ENCODE results near the gene KRT2. TPM values are rescaled to one million over a fixed set of nuclear protein-coding genes. Genes with fewer than 3 reads are reported as not detected.

KRT2 gene
- total RNA-seq, 3 donors from 2014 or later, result 0.12 TPM; not detected in 2

DNA sequence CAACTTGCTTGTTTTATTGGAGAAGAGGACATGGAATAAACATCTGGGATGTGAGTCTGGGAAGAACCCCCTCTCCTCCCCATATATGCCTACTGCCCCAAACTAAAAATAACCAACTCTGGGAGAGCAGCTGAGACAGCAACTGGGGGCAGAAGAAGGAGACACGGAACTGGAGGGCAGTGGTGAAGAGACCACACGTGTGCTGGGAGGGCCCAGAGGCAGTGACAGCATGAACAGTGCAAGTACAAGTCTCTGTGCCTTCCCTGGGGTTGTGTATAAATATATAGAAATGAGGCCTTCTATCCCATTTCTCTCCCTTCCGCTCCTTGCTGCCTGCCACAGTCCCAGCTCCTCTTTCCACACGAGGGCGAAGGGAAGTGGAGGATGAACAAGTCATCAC is 29.7 kb downstream of the KRT2 start:
- TF ChIP-seq, protein P1, sequence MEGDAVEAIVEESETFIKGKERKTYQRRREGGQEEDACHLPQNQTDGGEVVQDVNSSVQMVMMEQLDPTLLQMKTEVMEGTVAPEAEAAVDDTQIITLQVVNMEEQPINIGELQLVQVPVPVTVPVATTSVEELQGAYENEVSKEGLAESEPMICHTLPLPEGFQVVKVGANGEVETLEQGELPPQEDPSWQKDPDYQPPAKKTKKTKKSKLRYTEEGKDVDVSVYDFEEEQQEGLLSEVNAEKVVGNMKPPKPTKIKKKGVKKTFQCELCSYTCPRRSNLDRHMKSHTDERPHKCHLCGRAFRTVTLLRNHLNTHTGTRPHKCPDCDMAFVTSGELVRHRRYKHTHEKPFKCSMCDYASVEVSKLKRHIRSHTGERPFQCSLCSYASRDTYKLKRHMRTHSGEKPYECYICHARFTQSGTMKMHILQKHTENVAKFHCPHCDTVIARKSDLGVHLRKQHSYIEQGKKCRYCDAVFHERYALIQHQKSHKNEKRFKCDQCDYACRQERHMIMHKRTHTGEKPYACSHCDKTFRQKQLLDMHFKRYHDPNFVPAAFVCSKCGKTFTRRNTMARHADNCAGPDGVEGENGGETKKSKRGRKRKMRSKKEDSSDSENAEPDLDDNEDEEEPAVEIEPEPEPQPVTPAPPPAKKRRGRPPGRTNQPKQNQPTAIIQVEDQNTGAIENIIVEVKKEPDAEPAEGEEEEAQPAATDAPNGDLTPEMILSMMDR (IDR thresholded peaks at IDR 0.05), result no peak
- Histone ChIP-seq H3K36me3 (ENCODE audit: low read depth) (no peaks in the 10 kb centered on the region), H3K9me3 (no peaks in the 10 kb centered on the region), H3K4me3 (no peak overlapping the region), H3K4me1 (ENCODE audit: low read depth) (no peaks in the 10 kb centered on the region)
- DNase-seq, result no peak
- no peak for ATAC-seq
- intact Hi-C loops (cut with DNase I, micrococcal nuclease), result no loop called here

DNA sequence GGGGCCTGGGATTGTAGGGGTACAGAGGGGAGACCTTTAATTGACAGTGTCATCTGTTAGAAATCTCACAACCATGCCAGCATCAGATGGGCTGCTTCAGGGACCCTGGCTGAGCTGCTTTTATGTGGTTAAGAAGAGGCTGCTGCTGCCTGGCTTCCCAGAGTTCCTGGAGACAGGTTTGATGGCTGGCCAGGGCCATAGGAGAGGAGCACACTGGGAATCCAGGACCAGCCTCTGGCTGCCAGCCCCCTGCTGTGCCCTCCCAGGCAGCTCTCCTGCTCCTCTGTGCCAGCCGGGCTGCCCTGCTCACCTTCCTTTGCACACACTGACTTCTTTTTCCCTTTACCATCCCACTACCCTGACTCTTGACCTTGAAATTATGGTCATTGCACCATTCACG is 33.1 kb downstream of the KRT2 start:
- TF ChIP-seq, protein P1 (IDR thresholded peaks at IDR 0.05), result no peak
- no peaks in the 10 kb centered on the region for H3K4me1 ChIP-seq (ENCODE audit: low read depth)
- H3K4me3 ChIP-seq, result no peak overlapping the region
- no peak for DNase-seq
- intact Hi-C loops (cut with DNase I, micrococcal nuclease), result no loop called here
- ATAC-seq, result no peak
- no peaks in the 10 kb centered on the region for H3K9me3 ChIP-seq
- H3K36me3 ChIP-seq (ENCODE audit: low read depth), result no peaks in the 10 kb centered on the region

DNA sequence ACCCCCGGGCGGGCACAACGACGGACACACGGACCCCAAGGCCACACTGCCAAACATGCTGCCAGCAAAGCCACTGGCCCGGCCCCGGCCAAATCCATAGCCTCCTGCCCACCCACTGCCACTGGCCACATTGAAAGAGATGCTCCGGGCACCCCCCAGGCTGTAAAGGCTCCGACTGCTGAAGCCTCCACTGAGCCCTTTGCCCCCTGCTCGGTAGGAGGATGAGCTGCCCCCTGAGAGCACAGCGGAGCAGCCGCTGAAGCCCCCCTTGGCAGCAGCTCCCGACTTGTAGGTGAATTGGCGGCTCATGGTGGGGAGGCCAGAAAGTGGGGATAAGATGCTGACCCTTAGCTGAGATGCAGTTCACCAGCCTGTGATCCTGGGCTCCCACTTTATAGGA is 33.8 kb downstream of the KRT2 start, which contains the start of gene KRT73:
Gene KRT73, minus strand, starts transcription at position 344 of the 400 bp plus-strand sequence. Its CDS starts 35 bp downstream, at position 309.
- TF ChIP-seq, protein P1 (IDR thresholded peaks at IDR 0.05), result no peak
- no peak within 1 kb of the TSS for H3K4me3 ChIP-seq
- no peaks in the 10 kb centered on the region for H3K9me3 ChIP-seq
- intact Hi-C loops (cut with DNase I, micrococcal nuclease), result no loop called here
- H3K36me3 ChIP-seq (ENCODE audit: low read depth), result no peaks in the 10 kb centered on the region
- DNase-seq (no peak), ATAC-seq (no peak)
- H3K4me1 ChIP-seq (ENCODE audit: low read depth), result no peaks in the 10 kb centered on the region

DNA sequence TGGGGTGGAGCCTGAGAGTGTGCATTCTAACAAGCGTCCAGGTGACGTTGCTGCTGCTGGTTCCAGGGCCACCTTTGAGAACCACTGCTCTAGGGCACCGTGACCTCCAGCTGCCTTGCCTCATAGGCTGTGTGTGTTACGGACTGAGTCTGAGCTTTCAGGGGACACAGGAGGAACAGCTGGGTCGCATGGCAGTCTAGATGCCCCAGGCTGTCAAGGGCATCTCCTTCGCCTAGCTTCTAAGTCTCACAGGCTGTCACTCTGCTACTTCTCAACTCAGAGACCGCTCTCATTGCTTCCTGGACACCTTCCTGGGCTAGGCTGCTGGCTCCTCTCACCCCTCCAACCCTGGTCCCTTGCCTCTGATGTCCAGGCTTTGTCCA is 34.6 kb downstream of the KRT2 start:
- Histone ChIP-seq H3K9me3 (no peaks in the 10 kb centered on the region), H3K4me3 (no peak overlapping the region), H3K36me3 (ENCODE audit: low read depth) (no peaks in the 10 kb centered on the region), H3K4me1 (ENCODE audit: low read depth) (no peaks in the 10 kb centered on the region)
- intact Hi-C loops (cut with DNase I, micrococcal nuclease), result no loop called here
- ATAC-seq (no peak), DNase-seq (no peak)
- TF ChIP-seq, protein P1 (IDR thresholded peaks at IDR 0.05), result no peak

DNA sequence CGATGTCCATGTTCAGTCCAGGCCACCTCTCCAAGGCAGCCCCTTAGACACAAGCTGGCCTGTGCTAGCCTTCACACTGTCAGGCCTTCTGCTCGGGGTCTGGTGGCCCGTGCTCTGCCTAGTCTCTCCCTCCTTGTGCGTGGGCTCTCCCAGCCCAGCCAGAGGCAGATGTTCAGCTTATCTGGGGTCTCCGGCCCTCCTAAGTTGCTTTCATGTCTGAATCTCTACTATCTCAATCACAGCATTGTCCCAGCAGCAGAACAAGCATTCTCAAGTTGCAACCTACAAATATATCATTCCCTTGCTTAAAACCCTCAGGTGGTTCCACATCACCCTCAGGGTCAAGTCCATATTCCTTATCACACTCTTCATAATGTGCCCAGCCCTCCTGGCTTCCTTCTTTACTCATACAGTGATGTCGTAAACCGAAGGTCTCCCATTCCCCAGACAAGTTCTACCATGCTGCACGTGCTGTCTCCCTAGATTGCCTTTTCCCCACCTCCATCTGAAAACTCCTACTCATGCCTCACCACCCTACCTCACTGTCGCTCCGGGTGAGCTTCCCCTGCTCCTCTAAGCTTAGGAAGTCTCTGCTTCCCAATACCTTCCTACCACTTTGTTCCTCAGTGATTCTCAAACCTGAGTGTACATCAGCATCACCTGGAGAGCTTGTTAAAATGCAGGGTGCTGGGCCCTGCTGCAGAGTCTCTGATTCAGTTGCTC is 35.2 kb downstream of the KRT2 start:
- H3K4me1 ChIP-seq (ENCODE audit: low read depth), result no peaks in the 10 kb centered on the region
- TF ChIP-seq, protein P1 (IDR thresholded peaks at IDR 0.05), result no peak
- H3K9me3 ChIP-seq, result no peaks in the 10 kb centered on the region
- intact Hi-C loops (cut with DNase I, micrococcal nuclease), result no loop called here
- ATAC-seq (no peak), DNase-seq (no peak)
- no peaks in the 10 kb centered on the region for H3K36me3 ChIP-seq (ENCODE audit: low read depth)
- no peak overlapping the region for H3K4me3 ChIP-seq

Measured in mucosa of descending colon (tissue), 3 donors.